SK-N-SH (cell line): ENCODE results near the gene CRTC3.

Source experiments
- CHD2 ChIP-seq: fragments of 150-350 bp; IDR thresholded peaks from 2 replicates; pipeline ENCODE4 v1.6.1; 2018; ENCODE audit warnings: low read length; ENCODE audit not compliant: partially characterized antibody
- SMC3 ChIP-seq: IDR thresholded peaks from 2 replicates; pipeline ENCODE4 v1.6.1; 2012; ENCODE audit warnings: low read depth, low read length, improper control_type of control experiment
- TF ChIP-seq, protein P1 (sequence below): fragments of 200-600 bp; sonication (generic); IDR thresholded peaks from 2 replicates; pipeline ENCODE4 v1.6.1; 2017; ENCODE audit warnings: antibody characterized with exemption, mild to moderate bottlenecking, moderate library complexity

DNA sequence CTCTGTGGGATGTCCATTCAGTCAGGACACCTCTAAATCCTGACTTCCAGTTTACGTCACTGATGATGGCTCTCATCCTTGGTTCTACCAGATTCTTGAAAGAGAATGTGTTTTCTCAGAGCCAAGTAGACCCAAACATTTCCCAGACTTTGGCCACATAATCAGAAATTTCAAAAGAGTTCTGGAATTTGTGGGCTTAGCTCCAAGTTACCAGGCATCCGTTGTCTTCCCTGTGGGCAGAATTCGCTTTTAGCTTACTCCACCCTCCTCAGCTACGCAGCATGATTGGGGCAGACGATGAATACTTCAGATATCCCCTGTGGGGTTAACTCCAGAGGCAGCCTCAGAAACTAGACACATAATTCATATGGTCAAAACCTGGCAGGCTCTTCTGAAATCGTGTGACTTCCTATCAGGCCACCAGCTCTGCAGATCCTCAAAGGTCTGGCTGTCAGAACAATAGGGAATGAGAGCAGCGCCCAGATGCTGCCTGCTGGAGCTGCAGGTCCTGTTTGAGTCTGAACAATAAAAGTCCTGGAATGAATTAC is 30.6 kb downstream of the CRTC3 start:
- TF ChIP-seq SMC3 (0 out of 2 replicates have a peak, but pooled peaks have one; percentile 2), CHD2 (peak; percentile 43)
- TF ChIP-seq, protein P1, sequence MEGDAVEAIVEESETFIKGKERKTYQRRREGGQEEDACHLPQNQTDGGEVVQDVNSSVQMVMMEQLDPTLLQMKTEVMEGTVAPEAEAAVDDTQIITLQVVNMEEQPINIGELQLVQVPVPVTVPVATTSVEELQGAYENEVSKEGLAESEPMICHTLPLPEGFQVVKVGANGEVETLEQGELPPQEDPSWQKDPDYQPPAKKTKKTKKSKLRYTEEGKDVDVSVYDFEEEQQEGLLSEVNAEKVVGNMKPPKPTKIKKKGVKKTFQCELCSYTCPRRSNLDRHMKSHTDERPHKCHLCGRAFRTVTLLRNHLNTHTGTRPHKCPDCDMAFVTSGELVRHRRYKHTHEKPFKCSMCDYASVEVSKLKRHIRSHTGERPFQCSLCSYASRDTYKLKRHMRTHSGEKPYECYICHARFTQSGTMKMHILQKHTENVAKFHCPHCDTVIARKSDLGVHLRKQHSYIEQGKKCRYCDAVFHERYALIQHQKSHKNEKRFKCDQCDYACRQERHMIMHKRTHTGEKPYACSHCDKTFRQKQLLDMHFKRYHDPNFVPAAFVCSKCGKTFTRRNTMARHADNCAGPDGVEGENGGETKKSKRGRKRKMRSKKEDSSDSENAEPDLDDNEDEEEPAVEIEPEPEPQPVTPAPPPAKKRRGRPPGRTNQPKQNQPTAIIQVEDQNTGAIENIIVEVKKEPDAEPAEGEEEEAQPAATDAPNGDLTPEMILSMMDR = no peak
